Panc1 (cell line): ENCODE data around the gene MDN1. TPM values are rescaled to one million over a fixed set of nuclear protein-coding genes. Genes with fewer than 3 reads are reported as not detected.

ENCODE experiments used
- ATAC-seq: fragments of 200-7000 bp; cut with Tn5 transposase; 2 replicates; pipeline ENCODE4 v1.9.1; 2020; ENCODE audit warnings: mild to moderate bottlenecking, moderate library complexity
- BruUV-seq: library from RNA; stranded (reverse); fragments of 400-500 nt; replicated peaks from 2 replicates; lab custom pipeline; 2021; lab: Mats Ljungman, UMichigan
- CTCF ChIA-PET: fragments of 300-600 bp; sonication (Branson Sonifier 250); formaldehyde crosslinking; loops from one replicate; lab custom pipeline; 2022; ENCODE audit warnings: antibody characterized with exemption; lab: Charles Lee
- POLR2A ChIA-PET: fragments of 300-600 bp; sonication (Branson Sonifier 250); formaldehyde crosslinking; loops from one replicate; lab custom pipeline; 2022; ENCODE audit warnings: antibody characterized with exemption; lab: Charles Lee
- DNase-seq: peaks from one replicate; pipeline ENCODE4 v3.0.0-alpha.2; 2010; ENCODE audit warnings: low read depth, low spot score
- H3K27ac ChIP-seq: 2 replicates; pipeline ENCODE4 v1.5.1; 2011; ENCODE audit warnings: mild to moderate bottlenecking, low read length, inconsistent platforms
- H3K27me3 ChIP-seq: fragments of 200-500 bp; sonication (Bioruptor generic); 2 replicates; pipeline ENCODE4 v1.6.0; 2014; ENCODE audit warnings: low read length, inconsistent platforms; ENCODE audit not compliant: control insufficient read depth, insufficient read depth
- H3K36me3 ChIP-seq: fragments of 200-500 bp; sonication (Bioruptor generic); 2 replicates; pipeline ENCODE4 v1.5.1; 2014; ENCODE audit warnings: inconsistent platforms, mild to moderate bottlenecking, low read length, moderate library complexity; ENCODE audit not compliant: control insufficient read depth, insufficient read depth
- H3K4me1 ChIP-seq: 2 replicates; pipeline ENCODE4 v1.5.1; 2011; ENCODE audit warnings: inconsistent platforms, mild to moderate bottlenecking, low read length, moderate library complexity; ENCODE audit not compliant: control insufficient read depth, insufficient read depth
- H3K4me3 ChIP-seq, 2 experiments: 2 replicates each; pipeline ENCODE4 v1.5.1; 2011 to 2012; ENCODE audit warnings: low read depth in 2 of 2, low read length in 2 of 2, mild to moderate bottlenecking in 2 of 2, inconsistent platforms in 1 of 2, moderate library complexity in 1 of 2
- H3K9me3 ChIP-seq: fragments of 200-500 bp; sonication (Bioruptor generic); 2 replicates; pipeline ENCODE4 v1.5.1; 2014; ENCODE audit warnings: low read depth, mild to moderate bottlenecking, inconsistent platforms, low read length, moderate library complexity; ENCODE audit not compliant: control insufficient read depth, insufficient read depth
- POLR2AphosphoS5 ChIP-seq: IDR thresholded peaks from 2 replicates; pipeline ENCODE4 v1.6.1; 2012; ENCODE audit warnings: mild to moderate bottlenecking, low read depth, low read length, moderate library complexity
- SIN3A ChIP-seq: IDR thresholded peaks from 2 replicates; pipeline ENCODE4 v1.6.1; 2012; ENCODE audit warnings: low read depth, mild to moderate bottlenecking, low read length, moderate library complexity, borderline replicate concordance; ENCODE audit not compliant: insufficient read depth
- TCF7L2 ChIP-seq: IDR thresholded peaks from 2 replicates; pipeline ENCODE4 v1.6.1; 2011; ENCODE audit warnings: mild to moderate bottlenecking, low read depth, low read length, inconsistent platforms
- in situ Hi-C: cut with HindIII; loops from 2 replicates; pipeline ENCODE4 v1.10.0; 2016; ENCODE audit warnings: low sequenced_read_pairs, low pct_unique_long_range_greater_than_20kb
- intact Hi-C: fragments of 100-400 bp; cut with micrococcal nuclease; formaldehyde crosslinking; loops from one replicate; pipeline ENCODE4 v1.10.0; 2022; ENCODE audit not compliant: unreplicated experiment
- total RNA-seq: library from RNA; stranded (reverse); gene quantifications from one replicate; pipeline ENCODE4 v1.2.1, GENCODE V29; 2021; ENCODE audit not compliant: unreplicated experiment
- TF ChIP-seq, protein P1 (sequence below): fragments of 450-650 bp; IDR thresholded peaks from 2 replicates; pipeline ENCODE4 v1.5.1; 2017; ENCODE audit warnings: mild to moderate bottlenecking
- TF ChIP-seq, protein P2 (sequence below), 2 experiments: IDR thresholded peaks; 2 replicates each; pipeline ENCODE4 v1.6.1; 2011 to 2012; ENCODE audit warnings: low read depth in 2 of 2, control low read depth in 1 of 2, low read length in 1 of 2, mild to moderate bottlenecking in 1 of 2, moderate library complexity in 1 of 2; ENCODE audit not compliant: insufficient read depth in 1 of 2

Gene MDN1
- total RNA-seq, 1 experiment from 2014 or later, result 47.8 TPM

DNA sequence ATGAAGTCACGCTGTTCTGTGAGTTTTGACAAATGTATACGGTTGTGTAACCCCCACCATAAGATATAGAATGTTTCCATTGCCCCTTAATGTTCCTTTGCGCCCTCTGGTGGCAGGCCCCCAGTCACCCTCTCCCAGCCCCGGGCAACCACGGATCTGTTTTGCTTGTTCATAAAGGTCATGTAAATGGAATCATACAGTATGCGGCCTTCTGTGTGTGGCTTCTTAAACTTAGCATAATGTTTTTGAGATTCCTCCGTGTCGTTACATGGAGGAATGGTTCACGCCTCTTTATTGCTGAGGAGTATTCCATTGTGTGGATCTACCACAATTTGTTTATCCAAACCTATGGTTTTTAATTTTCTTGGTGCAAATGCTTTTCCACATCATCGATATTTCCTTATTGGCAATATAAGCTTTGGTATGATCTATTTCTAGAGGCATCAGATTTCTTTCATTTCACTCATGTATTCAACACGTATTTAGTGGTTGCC lies 209.4 kb downstream of the MDN1 start:
- POLR2A ChIA-PET, result interaction anchor here (0.7 kb wide), 1 partner anchor 292 kb away, joined by 7 read pairs; no protein-coding TSS in a partner anchor
- H3K4me3 ChIP-seq, result no peak overlapping the region
- BruUV-seq, result no TSS peak
- H3K9me3 ChIP-seq, result no peaks in the 10 kb centered on the region
- no peaks in the 10 kb centered on the region for H3K4me1 ChIP-seq
- ATAC-seq (peak; percentile 86), DNase-seq (peak; percentile 17)
- TF ChIP-seq, protein P1, sequence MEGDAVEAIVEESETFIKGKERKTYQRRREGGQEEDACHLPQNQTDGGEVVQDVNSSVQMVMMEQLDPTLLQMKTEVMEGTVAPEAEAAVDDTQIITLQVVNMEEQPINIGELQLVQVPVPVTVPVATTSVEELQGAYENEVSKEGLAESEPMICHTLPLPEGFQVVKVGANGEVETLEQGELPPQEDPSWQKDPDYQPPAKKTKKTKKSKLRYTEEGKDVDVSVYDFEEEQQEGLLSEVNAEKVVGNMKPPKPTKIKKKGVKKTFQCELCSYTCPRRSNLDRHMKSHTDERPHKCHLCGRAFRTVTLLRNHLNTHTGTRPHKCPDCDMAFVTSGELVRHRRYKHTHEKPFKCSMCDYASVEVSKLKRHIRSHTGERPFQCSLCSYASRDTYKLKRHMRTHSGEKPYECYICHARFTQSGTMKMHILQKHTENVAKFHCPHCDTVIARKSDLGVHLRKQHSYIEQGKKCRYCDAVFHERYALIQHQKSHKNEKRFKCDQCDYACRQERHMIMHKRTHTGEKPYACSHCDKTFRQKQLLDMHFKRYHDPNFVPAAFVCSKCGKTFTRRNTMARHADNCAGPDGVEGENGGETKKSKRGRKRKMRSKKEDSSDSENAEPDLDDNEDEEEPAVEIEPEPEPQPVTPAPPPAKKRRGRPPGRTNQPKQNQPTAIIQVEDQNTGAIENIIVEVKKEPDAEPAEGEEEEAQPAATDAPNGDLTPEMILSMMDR, result peak; percentile 93
- TF ChIP-seq TCF7L2, result no peak
- H3K27me3 ChIP-seq, result no peaks in the 10 kb centered on the region
- no peak overlapping the region for H3K27ac ChIP-seq
- intact Hi-C loops (loop anchor here (1.0 kb wide), 1 partner anchor 177 kb away; the partner anchor contains the start of gene ANKRD6), in situ Hi-C loops (no loop called here)
- H3K36me3 ChIP-seq, result no peaks in the 10 kb centered on the region; the same call in 1 of the 2 replicates
- CTCF ChIA-PET, result interaction anchor here (1.2 kb wide), 1 partner anchor 178 kb away, joined by 3 read pairs; no protein-coding TSS in a partner anchor

DNA sequence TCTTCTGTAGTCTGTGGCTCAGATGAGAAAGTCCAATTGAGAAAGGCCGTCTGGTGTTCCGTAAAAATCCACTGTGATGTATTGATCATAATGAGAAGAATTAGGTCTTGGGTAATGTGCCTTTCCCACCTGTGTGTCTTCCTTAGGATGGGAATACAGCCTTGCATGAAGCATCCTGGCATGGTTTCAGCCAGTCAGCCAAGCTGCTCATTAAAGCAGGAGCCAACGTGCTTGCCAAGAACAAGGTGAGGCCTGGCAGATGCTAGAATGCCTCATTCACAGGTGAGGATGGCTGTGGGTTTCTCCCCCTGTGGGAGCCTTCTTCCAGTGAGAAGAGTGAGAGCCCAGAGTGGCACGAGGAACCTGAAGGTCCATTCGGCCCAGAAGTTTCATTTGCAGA lies 213.7 kb downstream of the MDN1 start:
- POLR2A ChIA-PET, result no interaction called here
- in situ Hi-C loops, result no loop called here
- BruUV-seq, result no TSS peak

More for the DNA sequence above, 213.7 kb downstream of the MDN1 start:
- Histone ChIP-seq H3K36me3 (no peaks in the 10 kb centered on the region; the same call in 1 of the 2 replicates), H3K4me1 (no peaks in the 10 kb centered on the region), H3K9me3 (no peaks in the 10 kb centered on the region), H3K27me3 (no peaks in the 10 kb centered on the region), H3K4me3 (no peak overlapping the region), H3K27ac (no peak overlapping the region)
- DNase-seq, result no peak
- no peak for ATAC-seq
- CTCF ChIA-PET, result no interaction called here
- TF ChIP-seq TCF7L2 (no peak), SIN3A (no peak), POLR2AphosphoS5 (no peak)
- TF ChIP-seq, protein P2, sequence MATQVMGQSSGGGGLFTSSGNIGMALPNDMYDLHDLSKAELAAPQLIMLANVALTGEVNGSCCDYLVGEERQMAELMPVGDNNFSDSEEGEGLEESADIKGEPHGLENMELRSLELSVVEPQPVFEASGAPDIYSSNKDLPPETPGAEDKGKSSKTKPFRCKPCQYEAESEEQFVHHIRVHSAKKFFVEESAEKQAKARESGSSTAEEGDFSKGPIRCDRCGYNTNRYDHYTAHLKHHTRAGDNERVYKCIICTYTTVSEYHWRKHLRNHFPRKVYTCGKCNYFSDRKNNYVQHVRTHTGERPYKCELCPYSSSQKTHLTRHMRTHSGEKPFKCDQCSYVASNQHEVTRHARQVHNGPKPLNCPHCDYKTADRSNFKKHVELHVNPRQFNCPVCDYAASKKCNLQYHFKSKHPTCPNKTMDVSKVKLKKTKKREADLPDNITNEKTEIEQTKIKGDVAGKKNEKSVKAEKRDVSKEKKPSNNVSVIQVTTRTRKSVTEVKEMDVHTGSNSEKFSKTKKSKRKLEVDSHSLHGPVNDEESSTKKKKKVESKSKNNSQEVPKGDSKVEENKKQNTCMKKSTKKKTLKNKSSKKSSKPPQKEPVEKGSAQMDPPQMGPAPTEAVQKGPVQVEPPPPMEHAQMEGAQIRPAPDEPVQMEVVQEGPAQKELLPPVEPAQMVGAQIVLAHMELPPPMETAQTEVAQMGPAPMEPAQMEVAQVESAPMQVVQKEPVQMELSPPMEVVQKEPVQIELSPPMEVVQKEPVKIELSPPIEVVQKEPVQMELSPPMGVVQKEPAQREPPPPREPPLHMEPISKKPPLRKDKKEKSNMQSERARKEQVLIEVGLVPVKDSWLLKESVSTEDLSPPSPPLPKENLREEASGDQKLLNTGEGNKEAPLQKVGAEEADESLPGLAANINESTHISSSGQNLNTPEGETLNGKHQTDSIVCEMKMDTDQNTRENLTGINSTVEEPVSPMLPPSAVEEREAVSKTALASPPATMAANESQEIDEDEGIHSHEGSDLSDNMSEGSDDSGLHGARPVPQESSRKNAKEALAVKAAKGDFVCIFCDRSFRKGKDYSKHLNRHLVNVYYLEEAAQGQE (IDR thresholded peaks at IDR 0.05; ENCODE audit: insufficient read depth in 1 of 2, low read depth in 2 of 2, low read length in 1 of 2), result no peak
- TF ChIP-seq, protein P1, result no peak
- intact Hi-C loops, result loop anchor here (5.0 kb wide), 1 partner anchor 239 kb away; no protein-coding TSS in a partner anchor
